GM12864 (cell line): ENCODE results near the gene NFKB2.

Experiments used
- DNase-seq: peaks from one replicate; pipeline ENCODE4 v3.0.0-alpha.2; 2011; ENCODE audit warnings: low read depth
- H3K4me3 ChIP-seq: 2 replicates; pipeline ENCODE4 v1.5.1; 2011; ENCODE audit warnings: mild to moderate bottlenecking, low read depth, low read length, control low read depth
- CTCF ChIP-seq: IDR thresholded peaks from 2 replicates; pipeline ENCODE4 v1.5.1; 2011; ENCODE audit warnings: low read depth, mild to moderate bottlenecking, moderate library complexity, low read length, control low read depth, inconsistent platforms; ENCODE audit errors: missing control alignments

NFKB2 gene

GRCh38 chr10:102382871-102383270 lies 12.6 kb upstream of the NFKB2 start:
- no peak for DNase-seq
- H3K4me3 ChIP-seq, result no peak overlapping the region
- TF ChIP-seq CTCF, result no peak

DNA sequence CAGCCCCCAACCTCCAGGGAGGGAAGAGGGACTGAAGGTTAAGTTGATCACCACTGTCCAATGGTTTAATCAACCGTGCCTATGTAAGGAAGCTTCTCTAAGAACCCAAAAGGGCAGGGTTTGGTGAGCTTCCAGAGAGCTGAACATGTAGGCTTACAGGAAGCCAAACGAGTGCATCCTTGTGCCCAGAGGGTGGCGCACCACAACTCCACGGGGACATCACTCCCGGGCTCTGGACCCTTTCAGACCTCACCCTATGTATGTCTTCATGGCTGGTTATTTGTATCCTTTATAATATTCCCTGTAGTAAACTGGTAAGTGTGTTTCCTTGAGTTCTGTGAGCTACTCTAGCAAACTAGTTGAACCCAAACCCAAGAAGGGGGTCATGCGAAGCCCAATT lies 11.5 kb upstream of the NFKB2 start:
- no peak for DNase-seq
- no peak overlapping the region for H3K4me3 ChIP-seq
- TF ChIP-seq CTCF, result peak; percentile 52

- TF ChIP-seq CTCF, result no peak
- H3K4me3 ChIP-seq, result no peak overlapping the region
- no peak for DNase-seq
Measured at GRCh38 chr10:102384606-102385429, 10.7 kb upstream of the NFKB2 start.

GRCh38 chr10:102389894-102390293 lies 5.6 kb upstream of the NFKB2 start:
- DNase-seq, result no peak
- no peak overlapping the region for H3K4me3 ChIP-seq
- TF ChIP-seq CTCF, result no peak

- TF ChIP-seq CTCF, result no peak
- no peak for DNase-seq
- H3K4me3 ChIP-seq, result no peak overlapping the region
Measured at GRCh38 chr10:102392306-102392705, 3.2 kb upstream of the NFKB2 start.

DNA sequence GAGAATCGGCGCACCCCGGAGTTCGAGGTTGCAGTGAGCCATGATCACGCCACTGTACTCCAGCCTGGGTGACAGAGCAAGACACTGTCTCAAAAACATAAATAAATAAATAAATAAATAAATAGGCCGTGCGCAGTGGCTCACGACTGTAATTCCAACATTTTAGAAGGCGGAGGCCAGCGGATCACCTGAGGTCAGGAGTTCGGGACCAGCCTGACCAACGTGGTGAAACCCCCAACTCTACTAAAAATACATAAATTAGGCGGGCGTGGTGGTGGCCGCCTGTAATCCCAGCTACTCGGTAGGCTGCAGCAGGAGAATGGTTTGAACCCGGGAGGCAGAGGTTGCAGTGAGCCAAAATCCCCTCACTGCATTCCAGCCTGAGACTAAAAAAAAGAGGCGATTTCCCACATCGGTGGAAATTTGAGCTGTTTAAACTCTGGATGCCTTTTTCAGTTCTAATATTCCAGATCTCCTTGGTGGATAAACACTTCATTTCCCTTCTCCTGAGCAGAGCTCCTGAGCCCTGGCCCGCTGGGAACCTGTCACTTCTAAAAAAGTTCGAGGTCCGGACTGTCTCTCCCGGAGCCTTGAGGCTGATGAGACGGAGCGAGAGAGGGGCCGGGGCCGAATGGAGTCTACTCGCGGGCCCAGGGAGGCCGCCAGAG lies 2.0 kb upstream of the NFKB2 start:
- H3K4me3 ChIP-seq, result peak overlapping the region; percentile 70
- TF ChIP-seq CTCF, result peak; percentile 86

More for the DNA sequence above, 2.0 kb upstream of the NFKB2 start:
- DNase-seq, result no peak
